Measurements from ENCODE around the gene WDR38. TPM values are rescaled to one million over a fixed set of nuclear protein-coding genes. Genes with fewer than 3 reads are reported as not detected.

The WDR38 gene
- total RNA-seq, 1 experiment from 2014 or later: not detected

DNA sequence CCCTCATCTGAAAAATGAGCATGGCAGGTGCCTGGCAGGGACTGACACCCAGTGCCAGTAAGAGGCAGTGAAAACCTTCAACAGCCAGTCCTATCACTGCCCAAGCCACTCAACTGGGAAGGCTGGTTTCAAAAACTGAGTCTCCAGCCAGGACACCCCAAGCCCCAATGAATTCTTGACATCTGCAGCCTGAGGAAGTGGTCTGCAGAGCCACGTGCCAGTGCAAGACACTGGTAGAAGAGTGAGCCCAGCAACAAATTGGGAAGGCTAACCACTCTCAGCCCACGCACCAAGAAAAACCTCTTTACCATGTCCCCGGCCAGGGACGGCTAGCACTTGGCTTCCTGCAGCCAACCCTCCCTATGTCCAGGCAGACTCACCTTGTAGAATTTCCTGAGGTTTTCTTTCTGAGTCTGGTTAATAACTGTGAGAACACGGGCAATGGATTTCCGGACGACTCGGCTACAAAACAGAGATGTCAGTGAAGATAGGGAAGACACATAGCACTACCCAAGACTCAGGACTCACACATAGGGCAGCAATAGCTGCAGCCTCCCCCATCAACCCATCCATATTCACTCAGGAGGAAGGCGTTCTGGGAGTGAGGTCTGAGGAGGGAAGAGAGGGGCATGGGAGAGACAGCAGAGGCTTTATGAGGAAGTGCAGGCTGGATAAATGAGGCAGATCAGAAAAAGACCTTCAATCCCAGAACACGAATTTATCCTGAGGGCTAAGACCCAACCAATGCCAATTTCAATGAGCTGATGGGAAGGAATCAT, 6.7 kb downstream of the WDR38 start:
- peaks cover 38% of the 10 kb centered on the region for H3K36me3 ChIP-seq (replicated peaks; ENCODE audit: control insufficient read depth, insufficient read depth, low read length)
- DNase-seq: no peak

DNA sequence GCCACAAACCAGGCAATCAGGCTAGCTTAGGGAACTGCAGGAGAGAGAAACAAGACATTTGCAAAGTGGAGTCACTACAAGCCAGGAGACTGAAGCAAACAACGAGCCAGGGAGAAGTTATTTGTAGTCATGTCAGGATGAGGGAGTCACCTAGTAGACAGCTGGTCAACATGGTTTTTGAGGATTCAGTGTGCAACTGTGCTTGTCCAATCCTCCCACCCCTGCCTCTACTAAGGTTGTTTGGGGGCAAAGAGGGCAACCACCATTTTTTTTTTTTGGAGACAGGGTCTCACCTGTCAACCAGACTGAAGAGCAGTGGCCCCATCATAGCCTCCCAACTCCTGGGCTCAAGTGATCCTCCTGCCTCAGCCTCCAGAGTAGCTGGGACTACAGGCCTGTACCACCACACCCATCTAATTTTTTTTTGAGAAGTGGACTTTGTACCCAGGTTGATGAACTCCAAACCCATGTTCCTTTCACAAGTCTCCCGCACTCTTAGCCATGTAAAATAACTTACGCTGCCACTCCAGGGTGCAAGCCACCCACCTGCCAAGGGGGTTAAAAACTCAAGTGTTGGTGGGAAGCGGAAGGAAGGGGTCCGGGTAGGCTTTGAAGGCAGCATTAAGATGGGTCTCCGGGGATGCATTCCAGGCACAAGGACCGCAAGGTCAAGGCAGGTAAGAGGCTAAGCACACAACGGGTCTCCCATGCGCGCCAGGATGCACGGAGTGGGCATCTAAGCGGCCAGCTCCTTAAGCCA, 7.5 kb downstream of the WDR38 start:
- peak; percentile 44 for DNase-seq

More for the DNA sequence above, 6.7 kb downstream of the WDR38 start:
- no peaks in the 10 kb centered on the region for H3K27me3 ChIP-seq (ENCODE audit: control insufficient read depth, insufficient read depth, low read length)
- H3K4me3 ChIP-seq (ENCODE audit: insufficient read depth, low read depth, low read length): peak overlapping the region; percentile 100

DNA sequence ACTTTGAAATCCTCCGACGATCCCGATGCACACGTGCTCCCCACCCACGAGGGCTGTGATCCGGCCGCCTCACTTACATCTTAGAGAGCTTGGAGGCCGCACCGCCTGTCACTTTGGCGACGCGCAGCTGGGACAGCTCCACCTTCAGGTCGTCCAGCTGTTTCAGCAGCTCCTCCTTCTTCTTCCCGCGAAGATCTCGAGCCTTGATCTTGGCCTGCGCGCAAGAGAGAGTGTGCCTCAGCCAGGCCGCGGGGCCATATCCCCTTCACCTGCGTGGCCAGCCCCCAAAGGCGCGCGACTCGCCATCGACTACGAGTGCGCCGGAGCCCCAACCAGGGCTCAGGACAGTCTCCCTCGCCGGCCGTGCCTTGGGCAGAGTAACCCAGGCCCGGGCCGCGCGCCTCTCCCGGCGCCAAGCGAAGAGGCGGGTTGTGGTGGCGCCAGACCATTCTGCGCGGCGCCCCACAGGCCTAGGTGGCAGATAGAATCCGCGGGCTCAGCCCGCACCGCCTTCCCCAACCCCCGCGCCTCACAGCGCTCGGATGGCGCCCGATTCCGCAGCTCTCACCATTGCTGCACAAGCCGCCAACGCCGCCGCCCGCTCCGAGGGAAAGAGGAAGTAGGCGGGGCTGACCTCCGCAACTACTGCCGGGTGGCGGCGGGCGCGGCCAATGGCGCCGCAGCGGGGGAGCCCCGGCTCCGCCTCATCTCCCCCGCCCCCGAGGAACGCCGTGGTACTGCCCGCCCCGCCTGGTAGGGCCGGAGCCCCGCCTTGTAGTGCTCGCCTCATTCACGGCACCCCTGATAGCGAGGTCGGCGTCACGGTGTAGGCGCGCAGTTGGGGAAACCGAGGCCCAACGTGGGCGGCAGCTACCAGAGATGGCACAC, 8.3 kb downstream of the WDR38 start, which contains the start of the genes ARPC5L and RPL35:
Gene ARPC5L (plus strand): TSS at position 789 of the 888 bp plus-strand sequence. CDS start 7,161 bp downstream, outside the sequence.
Gene RPL35 (minus strand): TSS at position 616 of the 888 bp plus-strand sequence. CDS start 45 bp downstream, at position 571.
- Histone ChIP-seq H3K27me3 (ENCODE audit: control insufficient read depth, insufficient read depth, low read length) (no peaks in the 10 kb centered on the region), H3K36me3 (replicated peaks; ENCODE audit: control insufficient read depth, insufficient read depth, low read length) (peaks cover 38% of the 10 kb centered on the region), H3K4me3 (ENCODE audit: insufficient read depth, low read depth, low read length) (peak within 1 kb of the TSS; percentile 100)
- DNase-seq: peak; percentile 100

More for the DNA sequence above, 7.5 kb downstream of the WDR38 start:
- Histone ChIP-seq H3K4me3 (ENCODE audit: insufficient read depth, low read depth, low read length) (peak overlapping the region; percentile 100), H3K36me3 (replicated peaks; ENCODE audit: control insufficient read depth, insufficient read depth, low read length) (peaks cover 38% of the 10 kb centered on the region), H3K27me3 (ENCODE audit: control insufficient read depth, insufficient read depth, low read length) (no peaks in the 10 kb centered on the region)

DNA sequence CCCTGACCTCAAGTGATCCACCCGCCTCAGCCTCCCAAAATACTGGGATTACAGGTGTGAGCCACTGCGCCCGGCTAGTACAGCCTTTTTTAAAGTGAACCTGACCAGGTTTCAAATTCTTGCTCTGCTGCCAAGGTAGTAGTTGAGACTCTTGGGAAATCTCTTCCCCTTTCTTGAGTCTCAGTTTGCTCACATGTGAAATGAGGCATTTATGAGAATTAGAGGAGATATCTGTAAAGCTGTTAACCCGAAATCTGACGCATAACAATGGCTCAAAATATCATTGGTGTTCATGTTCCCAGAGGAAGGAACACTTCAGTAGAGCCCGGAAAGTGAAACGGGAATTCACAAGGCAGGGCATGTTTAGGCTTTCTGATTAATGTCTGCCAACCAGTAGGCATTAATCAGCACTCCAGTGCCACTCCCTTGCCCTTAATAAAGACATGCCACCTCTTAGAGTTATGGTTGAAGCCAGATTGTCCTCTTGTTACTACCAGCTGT, 10.2 kb downstream of the WDR38 start:
- Histone ChIP-seq H3K4me3 (ENCODE audit: insufficient read depth, low read depth, low read length) (no peak overlapping the region), H3K36me3 (replicated peaks; ENCODE audit: control insufficient read depth, insufficient read depth, low read length) (peaks cover 27% of the 10 kb centered on the region), H3K27me3 (ENCODE audit: control insufficient read depth, insufficient read depth, low read length) (no peaks in the 10 kb centered on the region)
- no peak for DNase-seq

DNA sequence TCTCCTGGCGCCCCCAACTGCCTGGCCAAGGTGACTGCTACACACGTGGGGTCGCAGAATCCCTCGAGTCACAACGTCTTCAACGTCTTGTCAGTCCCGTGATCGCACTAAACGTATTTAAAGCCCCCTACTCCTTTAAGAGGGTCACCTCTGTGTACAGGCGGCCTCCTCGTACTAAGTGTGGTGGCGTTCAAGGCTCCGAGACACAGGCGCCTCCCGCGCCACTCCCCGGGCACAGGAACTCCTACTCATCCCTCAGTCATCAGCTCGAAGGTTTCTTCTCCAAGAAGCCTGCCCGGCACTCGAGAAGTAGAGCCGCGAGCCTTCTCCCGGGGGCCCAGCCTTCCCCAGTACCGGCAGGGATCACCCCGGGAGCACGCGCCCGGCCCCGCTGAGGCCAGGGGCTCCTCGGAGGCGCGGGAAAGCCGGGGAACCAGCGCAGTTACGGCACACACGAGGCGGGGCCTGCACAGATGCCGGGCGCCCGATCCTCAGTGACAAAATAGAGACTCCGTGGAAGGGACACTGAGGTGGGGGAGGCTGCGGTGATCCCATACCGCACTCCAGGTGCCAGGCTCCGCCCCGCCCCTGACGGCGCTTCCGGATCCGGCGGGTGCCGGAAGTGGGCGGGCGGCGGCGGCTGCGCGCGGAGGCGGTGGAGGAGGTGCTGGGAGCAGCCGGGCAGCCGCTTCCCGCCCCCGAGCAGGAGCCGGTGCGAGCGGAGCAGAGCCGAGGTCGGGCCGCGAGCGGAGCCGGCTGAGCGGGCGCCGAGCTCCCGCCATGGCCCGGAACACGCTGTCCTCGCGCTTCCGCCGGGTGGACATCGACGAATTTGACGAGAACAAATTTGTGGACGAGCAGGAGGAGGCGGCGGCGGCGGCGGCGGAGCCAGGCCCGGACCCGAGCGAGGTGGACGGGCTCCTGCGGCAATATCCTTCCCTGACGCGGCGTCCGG, 15.5 kb downstream of the WDR38 start:
- H3K4me3 ChIP-seq (ENCODE audit: insufficient read depth, low read depth, low read length): peak overlapping the region; percentile 96
- peak; percentile 99 for DNase-seq
- H3K36me3 ChIP-seq (replicated peaks; ENCODE audit: control insufficient read depth, insufficient read depth, low read length): peaks cover 17% of the 10 kb centered on the region
- H3K27me3 ChIP-seq (ENCODE audit: control insufficient read depth, insufficient read depth, low read length): no peaks in the 10 kb centered on the region

DNA sequence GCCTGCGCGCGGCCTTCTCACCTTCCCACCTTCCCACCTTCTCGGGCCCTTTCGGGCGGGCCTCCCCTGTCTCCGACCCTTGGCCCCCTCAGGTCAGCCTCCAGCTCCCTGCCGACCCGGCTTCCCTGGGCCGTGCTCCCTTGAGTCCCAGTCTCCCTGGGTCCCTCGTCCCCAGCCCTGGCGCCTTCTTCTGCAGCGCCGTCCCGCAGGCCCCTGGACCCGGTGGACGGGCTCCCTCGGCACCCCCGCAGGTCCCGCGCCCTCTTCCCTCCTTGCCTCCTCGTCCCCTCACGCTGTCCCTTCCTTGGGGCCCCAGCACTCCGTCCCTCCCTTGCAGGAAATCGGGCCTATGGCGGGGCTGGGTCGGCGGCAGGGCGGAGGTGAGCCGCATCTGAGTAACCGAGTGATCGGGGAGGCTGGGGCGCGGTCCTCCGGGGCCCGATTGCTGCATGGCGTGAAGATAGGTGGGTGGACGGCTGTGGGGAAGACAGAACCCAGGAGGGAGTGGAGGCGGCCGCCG, 16.3 kb downstream of the WDR38 start:
- Histone ChIP-seq H3K4me3 (ENCODE audit: insufficient read depth, low read depth, low read length) (peak overlapping the region; percentile 96), H3K27me3 (ENCODE audit: control insufficient read depth, insufficient read depth, low read length) (no peaks in the 10 kb centered on the region), H3K36me3 (replicated peaks; ENCODE audit: control insufficient read depth, insufficient read depth, low read length) (peaks cover 21% of the 10 kb centered on the region)
- peak; percentile 79 for DNase-seq

DNA sequence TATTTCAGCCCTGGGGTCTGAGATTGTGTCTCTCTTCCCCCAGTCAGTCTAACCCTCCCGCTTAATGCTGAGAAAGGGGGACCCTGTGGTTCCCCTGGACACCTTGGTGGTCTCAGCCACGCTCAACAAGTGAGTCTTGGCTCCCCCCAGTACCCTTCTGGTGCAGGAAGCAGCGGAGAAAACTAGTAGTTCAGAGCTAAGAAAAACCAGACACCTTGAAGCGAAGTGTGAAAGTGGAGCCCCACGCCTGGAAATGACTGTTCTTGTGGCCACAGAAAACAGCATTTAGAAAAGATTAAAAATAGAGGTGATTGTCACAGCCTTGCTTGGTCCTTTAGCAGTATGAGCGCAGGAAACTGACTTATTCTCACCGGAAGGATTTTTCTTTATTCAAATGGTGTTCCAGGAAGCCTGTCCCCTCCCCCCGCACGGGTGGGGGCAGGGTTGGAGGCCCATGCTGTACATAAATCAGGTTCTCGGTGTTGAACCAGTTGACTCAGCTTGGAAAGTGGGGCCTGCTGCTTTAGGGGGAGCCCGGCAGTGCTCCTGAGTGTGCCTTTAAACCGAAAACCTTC, 16.8 kb downstream of the WDR38 start:
- Histone ChIP-seq H3K27me3 (ENCODE audit: control insufficient read depth, insufficient read depth, low read length) (no peaks in the 10 kb centered on the region), H3K4me3 (ENCODE audit: insufficient read depth, low read depth, low read length) (peak overlapping the region; percentile 96), H3K36me3 (replicated peaks; ENCODE audit: control insufficient read depth, insufficient read depth, low read length) (peaks cover 25% of the 10 kb centered on the region)
- no peak for DNase-seq

DNA sequence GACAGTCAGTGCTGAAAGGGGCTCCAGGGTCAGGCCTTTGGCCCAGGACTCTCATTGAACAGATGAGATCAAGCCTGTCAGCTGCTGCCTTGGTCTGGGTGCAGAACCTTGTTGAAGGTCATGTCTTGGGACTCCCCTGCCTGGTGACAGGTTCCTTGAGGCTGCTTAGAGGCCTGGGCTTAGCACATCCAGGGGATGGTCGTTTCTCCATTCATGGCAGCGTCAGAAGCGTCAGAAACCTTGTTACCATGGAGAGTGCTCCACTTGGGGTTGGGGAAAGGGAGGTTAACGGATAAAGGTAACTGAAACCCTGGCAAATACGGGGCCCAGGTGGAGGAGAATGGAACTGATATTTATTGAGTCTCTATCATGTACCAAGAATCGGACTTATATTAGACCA, 17.5 kb downstream of the WDR38 start:
- H3K4me3 ChIP-seq (ENCODE audit: insufficient read depth, low read depth, low read length): peak overlapping the region; percentile 96; the same call in 1 of the 2 replicates
- no peak for DNase-seq
- H3K27me3 ChIP-seq (ENCODE audit: control insufficient read depth, insufficient read depth, low read length): no peaks in the 10 kb centered on the region
- peaks cover 31% of the 10 kb centered on the region for H3K36me3 ChIP-seq (replicated peaks; ENCODE audit: control insufficient read depth, insufficient read depth, low read length)

DNA sequence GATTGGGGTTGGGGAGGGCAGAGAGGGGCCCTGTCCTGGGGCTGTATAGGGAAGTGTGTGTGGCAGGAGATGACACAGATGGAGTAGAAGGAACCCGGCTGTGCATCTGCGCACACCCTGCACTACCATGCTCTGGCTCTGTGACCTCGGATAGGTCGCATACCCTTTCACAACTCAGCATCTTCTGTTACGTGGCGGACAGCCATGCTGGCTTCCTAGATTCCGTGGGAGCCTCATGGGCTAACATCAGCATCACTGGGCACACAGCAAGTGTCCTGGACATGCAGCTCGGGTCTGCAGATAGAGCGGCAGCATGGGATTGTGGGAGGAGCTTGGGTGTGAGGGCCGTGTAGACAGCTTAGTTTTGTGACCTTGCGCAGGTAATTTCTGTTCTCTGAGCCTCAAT, 17.9 kb downstream of the WDR38 start:
- no peak overlapping the region for H3K4me3 ChIP-seq (ENCODE audit: insufficient read depth, low read depth, low read length)
- DNase-seq: no peak
- H3K36me3 ChIP-seq (replicated peaks; ENCODE audit: control insufficient read depth, insufficient read depth, low read length): peaks cover 33% of the 10 kb centered on the region
- no peaks in the 10 kb centered on the region for H3K27me3 ChIP-seq (ENCODE audit: control insufficient read depth, insufficient read depth, low read length)

DNA sequence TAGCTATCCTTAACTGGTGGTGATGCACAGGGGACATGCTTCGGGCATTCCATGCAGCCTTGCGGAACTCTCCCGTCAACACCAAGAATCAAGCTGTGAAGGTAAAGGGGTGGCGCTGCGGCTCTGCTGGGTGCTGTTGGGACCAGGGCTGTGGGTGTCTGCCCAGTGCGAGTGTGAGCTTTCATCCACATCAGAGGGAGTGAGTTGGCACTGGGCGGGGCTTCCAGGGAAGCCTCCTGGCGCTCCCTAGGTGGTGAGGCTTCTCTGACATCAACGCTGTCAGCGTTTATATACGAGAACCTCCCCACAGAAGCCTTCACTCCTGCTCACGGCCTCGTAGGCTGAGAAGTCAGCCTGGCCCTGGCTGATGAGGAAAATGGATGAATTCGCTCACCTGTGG, 20.4 kb downstream of the WDR38 start:
- Histone ChIP-seq H3K36me3 (replicated peaks; ENCODE audit: control insufficient read depth, insufficient read depth, low read length) (peaks cover 38% of the 10 kb centered on the region), H3K27me3 (ENCODE audit: control insufficient read depth, insufficient read depth, low read length) (no peaks in the 10 kb centered on the region), H3K4me3 (ENCODE audit: insufficient read depth, low read depth, low read length) (no peak overlapping the region)
- DNase-seq: no peak

DNA sequence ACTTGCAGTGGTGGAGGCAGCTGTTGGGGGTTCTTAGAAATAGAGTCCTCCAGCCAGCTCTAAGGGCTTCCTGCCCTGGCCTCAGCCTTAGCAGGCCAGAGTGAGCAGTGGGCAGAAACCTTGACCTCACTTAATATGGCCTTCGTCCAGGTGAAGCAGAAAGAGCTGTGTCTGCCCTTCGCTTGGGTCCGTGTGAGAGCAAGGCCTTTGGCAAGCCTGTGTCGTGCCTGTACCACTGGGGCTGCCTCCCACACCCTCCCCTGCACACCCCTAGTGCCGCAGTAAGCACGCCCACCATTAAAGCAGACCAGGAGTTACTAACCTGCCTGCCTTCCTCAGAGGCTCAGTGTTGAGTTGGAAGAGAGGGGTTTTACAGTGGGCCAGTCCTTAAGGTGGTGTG, 22.2 kb downstream of the WDR38 start:
- no peak overlapping the region for H3K4me3 ChIP-seq (ENCODE audit: insufficient read depth, low read depth, low read length)
- no peaks in the 10 kb centered on the region for H3K27me3 ChIP-seq (ENCODE audit: control insufficient read depth, insufficient read depth, low read length)
- no peak for DNase-seq
- H3K36me3 ChIP-seq (replicated peaks; ENCODE audit: control insufficient read depth, insufficient read depth, low read length): peaks cover 38% of the 10 kb centered on the region

DNA sequence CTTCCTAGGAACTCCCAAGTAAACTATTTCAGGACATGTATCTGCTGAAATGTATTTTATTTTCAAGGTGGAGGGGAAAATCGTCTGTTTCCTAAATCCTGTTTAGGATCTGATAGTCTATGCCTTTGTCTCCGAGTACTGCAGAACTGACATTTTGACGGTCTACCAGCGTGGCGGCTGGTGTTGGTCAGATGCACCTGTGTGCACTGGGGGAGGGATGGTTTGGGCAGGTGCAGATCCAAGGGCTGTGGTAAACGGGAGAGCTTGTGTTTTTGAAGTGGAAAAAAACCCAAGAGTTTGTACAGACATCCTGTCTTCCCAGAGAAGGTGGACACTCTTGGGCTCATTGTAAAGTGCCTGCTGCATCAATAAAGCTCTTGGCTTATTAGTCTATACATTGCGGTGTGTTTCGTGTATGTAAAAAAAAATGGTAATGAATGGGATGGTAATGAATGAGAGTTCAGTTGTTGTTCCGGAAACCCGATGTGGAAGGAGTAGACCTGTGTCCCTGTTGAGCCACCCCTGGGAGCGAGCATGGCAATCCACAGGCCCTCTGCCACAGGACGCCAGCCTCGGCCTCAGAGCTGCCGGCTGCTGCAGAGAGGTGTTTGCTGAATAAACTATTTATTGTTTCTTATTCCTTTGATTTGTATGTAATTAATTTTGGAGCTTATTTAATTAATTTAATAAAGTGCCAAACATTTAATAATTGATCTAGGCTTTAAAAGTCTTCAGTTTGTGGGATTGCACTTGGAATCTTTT, 23.9 kb downstream of the WDR38 start:
- Histone ChIP-seq H3K27me3 (ENCODE audit: control insufficient read depth, insufficient read depth, low read length) (no peaks in the 10 kb centered on the region), H3K4me3 (ENCODE audit: insufficient read depth, low read depth, low read length) (no peak overlapping the region), H3K36me3 (replicated peaks; ENCODE audit: control insufficient read depth, insufficient read depth, low read length) (peaks cover 32% of the 10 kb centered on the region)
- no peak for DNase-seq
